B cell (primary cell): ENCODE data around the gene ZBTB12. TPM values are rescaled to one million over a fixed set of nuclear protein-coding genes. Genes with fewer than 3 reads are reported as not detected.

Experiments
- ATAC-seq: fragments of 200-7000 bp; cut with Tn5 transposase; one replicate; pipeline ENCODE4 v1.10.0; 2021; ENCODE audit warnings: low read depth, mild to moderate bottlenecking, moderate number of reproducible peaks, moderate library complexity
- CTCF ChIA-PET: fragments of 350-600 bp; sonication (Branson Sonifier 250); formaldehyde crosslinking; loops from one replicate; lab custom pipeline; 2021; ENCODE audit warnings: antibody characterized with exemption, inconsistent platforms; lab: Charles Lee
- POLR2A ChIA-PET: fragments of 350-600 bp; sonication (Branson Sonifier 250); formaldehyde crosslinking; loops from one replicate; lab custom pipeline; 2021; ENCODE audit warnings: antibody characterized with exemption; lab: Charles Lee
- DNase-seq: peaks from one replicate; pipeline ENCODE4 v3.0.0; 2013
- H2AFZ ChIP-seq: 2 replicates; pipeline ENCODE4 v1.6.1; 2012; ENCODE audit warnings: mild to moderate bottlenecking, low read depth, low read length; ENCODE audit not compliant: insufficient read depth, poor library complexity, severe bottlenecking
- H3K27ac ChIP-seq, 2 donors: 1 replicate in 1 of 2; 2 replicates in 1 of 2; pipeline ENCODE4 v1.5.1; 2012 to 2013; ENCODE audit warnings: low read length in 2 of 2, mild to moderate bottlenecking in 2 of 2, moderate library complexity in 1 of 2
- H3K27me3 ChIP-seq, 4 experiments: fragments of 200-600 bp in 1 of 4; sonication (generic) in 1 of 4; replicated peaks in 1 of 4; 1 replicate in 2 of 4; 2 replicates in 2 of 4; pipeline versions ENCODE4 v1.6.1 to v1.7.0; 2013 to 2016; ENCODE audit warnings: low read length in 3 of 4, mild to moderate bottlenecking in 2 of 4, mixed read lengths in 1 of 4, moderate library complexity in 1 of 4; ENCODE audit not compliant: insufficient read depth in 4 of 4, control insufficient read depth in 3 of 4; ENCODE audit errors: control extremely low read depth in 1 of 4
- H3K36me3 ChIP-seq, 2 experiments: replicated peaks in 1 of 2; 1 replicate in 1 of 2; 2 replicates in 1 of 2; pipeline versions ENCODE4 v1.6.1 to v1.7.1; 2013; ENCODE audit warnings: low read length in 1 of 2; ENCODE audit not compliant: insufficient read depth in 2 of 2, control insufficient read depth in 1 of 2; ENCODE audit errors: control extremely low read depth in 1 of 2, extremely low read depth in 1 of 2
- H3K4me1 ChIP-seq, 2 donors: fragments of 200-600 bp in 1 of 2; sonication (generic) in 1 of 2; 1 replicate in 1 of 2; 2 replicates in 1 of 2; pipeline versions ENCODE4 v1.5.1 to v1.6.1; 2013 to 2017; ENCODE audit warnings: low read length in 2 of 2; ENCODE audit not compliant: control insufficient read depth in 2 of 2, insufficient read depth in 2 of 2
- H3K4me2 ChIP-seq: replicated peaks from 2 replicates; pipeline ENCODE3; 2012; ENCODE audit warnings: mild to moderate bottlenecking, low read depth, low read length; ENCODE audit not compliant: poor library complexity, severe bottlenecking
- H3K4me3 ChIP-seq, 5 experiments: fragments of 200-600 bp in 1 of 5; sonication (generic) in 1 of 5; 1 replicate in 3 of 5; 2 replicates in 2 of 5; pipeline versions ENCODE4 v1.5.1 to v1.7.0; 2011 to 2016; ENCODE audit warnings: low read length in 4 of 5, mild to moderate bottlenecking in 4 of 5, low read depth in 2 of 5, control low read depth in 1 of 5, moderate library complexity in 1 of 5; ENCODE audit not compliant: insufficient read depth in 1 of 5; ENCODE audit errors: control extremely low read depth in 1 of 5, extremely low read depth in 1 of 5
- H3K79me2 ChIP-seq: fragments of 200-600 bp; sonication (generic); one replicate; pipeline ENCODE4 v1.6.0; 2016; ENCODE audit warnings: low read length; ENCODE audit not compliant: control insufficient read depth, insufficient read depth
- H3K9ac ChIP-seq: fragments of 200-600 bp; sonication (generic); 2 replicates; pipeline ENCODE4 v1.6.1; 2017; ENCODE audit warnings: mild to moderate bottlenecking, low read length, moderate library complexity
- H3K9me3 ChIP-seq, 3 donors: one replicate each; pipeline versions ENCODE4 v1.6.1 to v1.7.1; 2013; ENCODE audit warnings: low read length in 2 of 3; ENCODE audit not compliant: control insufficient read depth in 2 of 3, insufficient read depth in 1 of 3; ENCODE audit errors: control extremely low read depth in 1 of 3
- H4K20me1 ChIP-seq: 2 replicates; pipeline ENCODE4 v1.6.0; 2012; ENCODE audit warnings: mild to moderate bottlenecking, low read length; ENCODE audit not compliant: insufficient read depth, control insufficient read depth, poor library complexity, severe bottlenecking
- H3K27ac Mint-ChIP-seq: one replicate; pipeline ENCODE4 v1.8.0; 2021; ENCODE audit warnings: mixed read lengths
- H3K27me3 Mint-ChIP-seq: one replicate; pipeline ENCODE4 v1.8.0; 2021; ENCODE audit warnings: mixed read lengths
- H3K4me1 Mint-ChIP-seq: one replicate; pipeline ENCODE4 v1.8.0; 2021; ENCODE audit warnings: mixed read lengths
- H3K4me3 Mint-ChIP-seq: one replicate; pipeline ENCODE4 v1.8.0; 2021; ENCODE audit warnings: mixed read lengths
- H3K9me3 Mint-ChIP-seq: one replicate; pipeline ENCODE4 v1.8.0; 2022; ENCODE audit warnings: mixed read lengths; ENCODE audit not compliant: insufficient read depth
- EZH2 ChIP-seq: IDR thresholded peaks from 2 replicates; pipeline ENCODE4 v1.6.1; 2012; ENCODE audit warnings: borderline replicate concordance, low read depth, mild to moderate bottlenecking, moderate library complexity, low read length; ENCODE audit not compliant: insufficient read depth, poor library complexity, severe bottlenecking
- WGBS: methylation state at CpG from one replicate; pipeline ENCODE4 v1.1.5; 2013; ENCODE audit warnings: missing lambda C conversion rate; ENCODE audit not compliant: insufficient coverage; 5-methylcytosine and 5-hydroxymethylcytosine counted together
- intact Hi-C: fragments of 100-400 bp; cut with micrococcal nuclease; formaldehyde crosslinking; loops from one replicate; pipeline ENCODE4 v1.10.0; 2022
- polyA plus RNA-seq: library from polyadenylated mRNA; depleted of rRNA; stranded (reverse); fragments of >200 nt; gene quantifications from 2 replicates; pipeline ENCODE4 v1.2.3, GENCODE V29; 2012
- total RNA-seq, 2 donors: library from RNA; stranded (reverse); fragments of 120-200 nt in 1 of 2; gene quantifications; 1 replicate in 1 of 2; 2 replicates in 1 of 2; pipeline versions ENCODE4 v1.2.3 to v1.2.4, GENCODE V29; 2013 to 2022
- TF ChIP-seq, protein P1 (sequence below): fragments of 200-600 bp; IDR thresholded peaks from one replicate; pipeline ENCODE4 v1.8.0; 2022; ENCODE audit warnings: antibody characterized with exemption, mild to moderate bottlenecking

The ZBTB12 gene
- total and polyA plus RNA-seq, 2 donors (not counting 1 experiment from before 2014, with no cell fraction given) = 1.4 to 8.9 TPM

DNA sequence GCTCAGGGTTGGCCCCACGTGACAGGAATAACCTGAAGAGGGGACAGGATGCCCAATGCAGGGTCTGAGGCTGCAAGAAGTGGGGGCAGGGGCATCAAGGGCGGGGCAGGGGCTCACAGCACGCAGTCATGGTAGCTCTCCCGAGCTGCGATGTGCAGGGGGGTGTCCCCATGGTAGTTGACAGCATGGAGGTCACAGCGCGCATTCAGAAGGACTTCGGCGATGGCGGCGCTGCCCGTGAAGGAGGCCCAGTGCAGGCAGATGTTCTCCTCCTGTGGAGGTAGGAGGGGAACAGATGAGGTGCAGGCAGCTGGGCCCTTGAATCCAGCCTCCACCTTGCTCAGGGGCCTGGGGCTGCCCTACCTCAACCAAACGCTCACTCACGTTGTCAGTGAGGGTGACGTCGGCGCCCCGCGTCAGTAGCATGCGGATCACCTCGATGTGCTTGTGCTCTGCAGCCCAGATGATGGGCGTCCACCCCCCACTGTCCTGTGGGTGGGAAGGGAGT, 17.3 kb downstream of the ZBTB12 start:
- TF ChIP-seq EZH2 = no peak
- TF ChIP-seq, protein P1, sequence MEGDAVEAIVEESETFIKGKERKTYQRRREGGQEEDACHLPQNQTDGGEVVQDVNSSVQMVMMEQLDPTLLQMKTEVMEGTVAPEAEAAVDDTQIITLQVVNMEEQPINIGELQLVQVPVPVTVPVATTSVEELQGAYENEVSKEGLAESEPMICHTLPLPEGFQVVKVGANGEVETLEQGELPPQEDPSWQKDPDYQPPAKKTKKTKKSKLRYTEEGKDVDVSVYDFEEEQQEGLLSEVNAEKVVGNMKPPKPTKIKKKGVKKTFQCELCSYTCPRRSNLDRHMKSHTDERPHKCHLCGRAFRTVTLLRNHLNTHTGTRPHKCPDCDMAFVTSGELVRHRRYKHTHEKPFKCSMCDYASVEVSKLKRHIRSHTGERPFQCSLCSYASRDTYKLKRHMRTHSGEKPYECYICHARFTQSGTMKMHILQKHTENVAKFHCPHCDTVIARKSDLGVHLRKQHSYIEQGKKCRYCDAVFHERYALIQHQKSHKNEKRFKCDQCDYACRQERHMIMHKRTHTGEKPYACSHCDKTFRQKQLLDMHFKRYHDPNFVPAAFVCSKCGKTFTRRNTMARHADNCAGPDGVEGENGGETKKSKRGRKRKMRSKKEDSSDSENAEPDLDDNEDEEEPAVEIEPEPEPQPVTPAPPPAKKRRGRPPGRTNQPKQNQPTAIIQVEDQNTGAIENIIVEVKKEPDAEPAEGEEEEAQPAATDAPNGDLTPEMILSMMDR = no peak
- H3K9me3 ChIP-seq = no peaks in the 10 kb centered on the region
- ATAC-seq = no peak
- no peak for DNase-seq
- Mint-ChIP-seq H3K9me3 (no peaks in the 10 kb centered on the region), H3K4me3 (no peak overlapping the region), H3K27ac (no peak overlapping the region), H3K27me3 (no peaks in the 10 kb centered on the region), H3K4me1 (no peaks in the 10 kb centered on the region)
- no peak overlapping the region for H3K4me2 ChIP-seq
- WGBS = 97% methylated on average over 12 of the region's 22 CpGs
- no peaks in the 10 kb centered on the region for H3K4me1 ChIP-seq
- POLR2A ChIA-PET = no interaction called here
- H3K27ac ChIP-seq = no peak overlapping the region
- no peak overlapping the region for H3K9ac ChIP-seq
- peaks cover 2 to 83% of the 10 kb centered on the region in 2 experiments for H3K36me3 ChIP-seq
- CTCF ChIA-PET = no interaction called here
- intact Hi-C loops = no loop called here
- H3K4me3 ChIP-seq = no peak overlapping the region
- H3K27me3 ChIP-seq = no peaks in the 10 kb centered on the region
- no peak overlapping the region for H2AFZ ChIP-seq
- H3K79me2 ChIP-seq = no peaks in the 10 kb centered on the region
- peaks cover 6% of the 10 kb centered on the region for H4K20me1 ChIP-seq

DNA sequence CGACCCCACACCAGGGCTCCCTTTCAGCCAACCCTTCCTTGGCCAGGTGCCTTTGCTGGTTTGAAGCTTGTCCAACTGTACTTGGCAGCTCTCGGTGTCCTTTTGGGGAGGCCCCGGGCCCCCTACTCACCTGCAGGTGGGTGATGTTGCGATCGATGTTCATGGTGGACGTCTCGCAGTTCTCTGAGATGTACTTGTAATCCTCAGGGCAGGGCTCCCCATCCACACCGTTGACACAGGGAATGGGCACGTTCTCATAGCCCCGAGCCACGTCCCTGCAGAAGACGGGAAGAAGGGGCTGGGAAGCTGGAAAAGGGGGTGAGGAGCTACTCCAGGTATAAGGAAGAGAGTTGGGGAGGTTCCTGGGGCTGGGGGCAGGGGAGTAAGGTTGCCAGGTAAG, 18.2 kb downstream of the ZBTB12 start:
- CTCF ChIA-PET = no interaction called here

More for the DNA sequence above, 18.2 kb downstream of the ZBTB12 start:
- Histone ChIP-seq H3K79me2 (no peaks in the 10 kb centered on the region), H3K4me3 (no peak overlapping the region), H3K27me3 (no peaks in the 10 kb centered on the region), H2AFZ (no peak overlapping the region), H4K20me1 (peaks cover 6% of the 10 kb centered on the region), H3K27ac (no peak overlapping the region), H3K4me1 (no peaks in the 10 kb centered on the region), H3K4me2 (no peak overlapping the region), H3K36me3 (peaks cover 2 to 76% of the 10 kb centered on the region in 2 experiments), H3K9ac (no peak overlapping the region), H3K9me3 (no peaks in the 10 kb centered on the region)
- no peaks in the 10 kb centered on the region for H3K27me3 Mint-ChIP-seq
- H3K4me3 Mint-ChIP-seq = no peak overlapping the region
- WGBS = 98% methylated on average over 12 of the region's 12 CpGs
- no peak for ATAC-seq
- intact Hi-C loops = no loop called here
- no peak for DNase-seq
- no peak overlapping the region for H3K27ac Mint-ChIP-seq
- no peak for TF ChIP-seq EZH2
- TF ChIP-seq, protein P1 = no peak
- POLR2A ChIA-PET = no interaction called here
- no peaks in the 10 kb centered on the region for H3K9me3 Mint-ChIP-seq
- no peaks in the 10 kb centered on the region for H3K4me1 Mint-ChIP-seq
